T-helper 1 cell treated with Interleukin-12 subunit alpha and Interleukin-12 subunit beta and Interleukin-4 antibody, amounts not matched to agents 30 ng/mL and 1 ng/mL, for 36 hours (primary cell): ENCODE results near the gene TRIM29. TPM values are rescaled to one million over a fixed set of nuclear protein-coding genes. Genes with fewer than 3 reads are reported as not detected.

Experiments used
- intact Hi-C: fragments of 100-400 bp; cut with micrococcal nuclease; formaldehyde crosslinking; loops from one replicate; pipeline ENCODE4 v1.15.1; 2024
- total RNA-seq: library from RNA; stranded (reverse); gene quantifications from 2 replicates; pipeline ENCODE4 v1.2.3, GENCODE V29; 2022

Gene TRIM29
- total RNA-seq, 1 donor from 2014 or later = not detected

DNA sequence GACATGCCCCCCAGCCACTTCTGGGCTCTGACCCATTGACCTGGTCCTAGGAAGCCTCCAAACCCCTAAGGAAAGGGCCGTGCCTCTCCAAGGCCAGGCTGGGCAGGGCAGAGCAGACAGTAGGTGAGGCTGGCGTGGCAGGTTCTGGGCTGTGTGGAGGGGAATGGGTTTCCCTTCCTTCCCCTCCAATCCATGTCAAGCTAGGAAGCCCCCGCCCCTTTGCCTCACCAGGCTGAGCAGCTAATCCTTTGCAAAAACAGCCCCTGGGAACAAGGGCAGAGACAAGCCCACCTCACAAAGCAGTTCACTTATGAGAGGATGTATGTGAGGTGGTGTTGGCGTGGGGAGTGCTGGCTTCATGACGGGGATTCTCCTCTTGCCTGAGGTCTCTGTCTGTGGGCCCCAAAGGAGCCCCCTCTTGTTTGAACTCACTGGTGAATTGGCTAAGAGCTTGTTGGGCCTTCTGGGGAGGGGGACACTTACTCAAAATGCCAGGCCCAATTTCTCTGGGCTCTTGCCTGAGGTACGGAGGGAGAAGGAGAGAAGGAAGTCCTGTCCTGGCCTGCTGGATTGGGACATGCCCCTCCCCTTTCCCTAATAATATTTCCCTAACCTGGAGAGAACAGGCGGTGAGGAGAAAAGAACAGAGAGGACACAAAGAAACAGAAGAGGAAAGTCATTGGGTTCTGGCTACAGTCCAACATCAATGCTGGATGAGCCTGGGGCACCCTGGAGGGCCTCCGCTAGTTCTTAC lies 1.6 kb upstream of the TRIM29 start:
- intact Hi-C loops = no loop called here

DNA sequence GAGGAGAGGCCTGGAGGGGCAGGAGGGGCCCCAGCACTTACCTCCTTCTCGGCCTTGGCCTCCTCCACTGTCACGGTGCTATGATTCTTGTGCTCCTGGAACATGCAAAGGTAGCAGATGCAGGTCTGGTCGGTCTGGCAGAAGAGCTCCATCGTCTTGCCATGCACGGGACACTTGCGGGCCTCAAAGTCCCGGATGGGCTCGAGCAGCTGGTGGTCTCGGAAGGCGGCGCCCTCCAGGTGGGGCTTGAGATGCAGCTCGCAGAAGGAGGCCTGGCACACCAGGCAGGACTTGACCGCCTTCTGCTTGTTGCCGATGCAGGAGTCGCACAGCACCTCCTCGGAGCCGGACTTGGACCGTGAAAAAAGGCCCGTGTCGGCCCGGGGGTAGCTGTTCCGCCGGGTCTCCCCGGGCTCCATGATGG lies 714 bp downstream of the TRIM29 start:
- intact Hi-C loops = no loop called here

- intact Hi-C loops = no loop called here
These were observed 1.6 kb downstream of the TRIM29 start for GRCh38 chr11:120136356-120136755.

GRCh38 chr11:120135838-120136237 lies 2.1 kb downstream of the TRIM29 start:
- intact Hi-C loops = no loop called here

DNA sequence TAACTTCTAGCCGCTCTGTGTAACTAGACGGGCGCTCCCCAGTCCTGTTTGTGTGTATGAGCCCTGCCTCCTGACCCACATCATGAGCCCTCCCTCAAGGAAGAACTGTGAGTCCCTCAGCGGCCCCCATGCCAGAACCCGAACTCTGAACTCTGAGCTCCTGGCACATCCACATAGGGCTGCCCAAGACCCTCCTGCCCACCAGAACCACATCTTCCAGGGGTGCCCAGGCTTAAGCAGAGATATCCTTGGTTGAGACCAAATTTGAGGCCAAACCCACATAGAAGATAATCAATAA lies 3.0 kb downstream of the TRIM29 start:
- intact Hi-C loops = no loop called here

DNA sequence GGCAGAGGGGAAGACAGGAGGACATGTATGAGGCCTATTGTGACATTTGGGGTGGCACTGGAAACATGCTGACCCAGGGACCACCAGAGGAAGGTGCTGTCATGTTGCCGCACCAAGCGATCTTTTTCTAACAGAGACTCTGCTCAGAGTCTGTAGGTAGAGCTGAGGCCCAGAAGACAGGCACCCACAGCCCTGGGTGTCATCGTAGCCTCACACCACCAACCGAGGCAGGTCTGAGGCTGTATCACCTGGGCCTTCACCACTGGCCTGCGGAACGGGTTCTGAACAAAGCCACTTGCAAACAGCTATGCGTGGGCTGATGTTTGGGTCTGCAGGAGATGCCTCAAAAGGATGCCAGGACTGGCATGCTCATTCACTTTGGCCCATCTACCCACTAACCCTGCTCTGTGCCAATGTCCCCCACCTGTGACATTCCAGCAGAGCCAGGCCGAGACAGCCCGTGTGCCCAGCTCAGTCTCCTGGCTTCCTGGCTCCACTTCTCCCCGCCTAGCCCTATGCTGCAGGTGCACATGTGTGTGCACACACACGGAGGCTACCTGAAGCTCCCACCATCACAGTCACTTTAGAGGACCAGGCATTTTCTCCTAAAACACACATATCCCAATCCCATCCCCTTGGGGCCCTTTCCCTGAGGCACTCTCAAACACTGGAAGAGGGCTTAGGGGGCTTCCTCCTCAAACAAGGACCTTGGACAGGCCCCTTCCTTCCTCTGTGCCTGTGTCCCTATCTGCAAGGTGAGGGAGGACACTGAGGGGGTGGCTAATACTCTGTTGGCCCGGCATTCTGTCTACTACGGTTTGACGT lies 3.6 kb downstream of the TRIM29 start:
- intact Hi-C loops = no loop called here

GRCh38 chr11:120133216-120134105 lies 4.5 kb downstream of the TRIM29 start:
- intact Hi-C loops = no loop called here

DNA sequence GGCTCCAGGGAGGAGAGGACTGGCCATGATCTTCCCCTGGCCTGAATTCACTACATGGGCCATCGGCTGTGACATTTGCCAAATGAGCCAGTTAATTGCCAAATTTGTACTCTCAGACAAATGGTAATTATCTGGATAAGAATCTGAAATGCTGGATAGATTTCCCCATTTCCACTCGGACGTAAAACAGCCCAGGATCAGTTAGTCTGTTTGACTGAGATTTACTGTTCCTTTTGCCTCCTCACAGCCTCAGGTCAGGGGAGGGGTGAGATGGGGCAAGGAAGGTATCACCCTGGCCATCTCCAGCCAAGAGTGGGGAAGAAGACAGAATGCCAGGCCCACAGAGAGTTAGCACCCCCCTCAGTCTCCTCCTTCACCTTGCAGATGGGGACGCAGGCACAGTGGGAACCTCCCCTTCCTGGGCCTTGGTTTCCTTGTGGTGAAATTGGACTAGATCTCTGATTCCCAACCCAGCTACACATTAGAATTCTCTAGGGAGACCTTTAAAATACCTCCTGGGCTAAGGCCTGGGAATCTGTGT lies 5.2 kb downstream of the TRIM29 start:
- intact Hi-C loops = no loop called here

- intact Hi-C loops = no loop called here
These were observed 5.8 kb downstream of the TRIM29 start for GRCh38 chr11:120131941-120132644.

DNA sequence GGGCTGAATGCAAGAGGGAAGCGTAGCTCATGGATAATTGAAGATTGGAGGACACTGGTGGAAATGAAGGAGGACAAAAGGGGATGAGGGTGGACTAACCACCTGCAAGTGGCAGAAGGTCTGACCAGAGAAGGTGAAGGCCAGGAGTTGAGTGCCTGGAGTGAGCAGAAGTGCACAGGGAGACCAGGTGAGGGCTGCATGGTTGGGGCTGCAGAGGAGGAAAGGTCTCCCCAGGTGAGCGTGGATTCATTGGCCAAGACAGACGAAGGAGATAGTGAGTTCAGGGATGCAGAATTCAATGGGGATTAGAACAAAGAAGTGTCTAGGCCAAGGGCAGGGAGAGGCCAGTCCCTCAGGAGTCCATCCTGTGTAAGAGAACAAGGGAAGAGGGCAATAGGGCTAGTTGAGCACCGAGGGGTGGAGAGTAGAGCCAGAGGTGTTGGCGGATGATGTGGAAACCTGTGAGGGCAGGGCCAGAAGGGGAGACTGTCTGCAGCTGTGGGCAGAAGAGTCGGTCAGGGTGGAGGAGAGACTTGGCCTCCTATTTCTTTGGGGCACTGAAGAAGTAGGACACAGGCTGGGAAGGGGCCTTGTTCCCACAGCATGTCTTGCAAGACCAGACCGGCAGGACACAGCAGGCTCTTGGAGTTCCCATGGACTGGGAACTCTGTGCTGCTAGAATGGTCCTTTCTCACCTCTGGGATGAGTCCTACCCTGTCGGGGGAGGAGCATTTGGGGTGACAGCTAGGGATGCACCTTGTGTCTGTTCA lies 6.7 kb downstream of the TRIM29 start:
- intact Hi-C loops = no loop called here

DNA sequence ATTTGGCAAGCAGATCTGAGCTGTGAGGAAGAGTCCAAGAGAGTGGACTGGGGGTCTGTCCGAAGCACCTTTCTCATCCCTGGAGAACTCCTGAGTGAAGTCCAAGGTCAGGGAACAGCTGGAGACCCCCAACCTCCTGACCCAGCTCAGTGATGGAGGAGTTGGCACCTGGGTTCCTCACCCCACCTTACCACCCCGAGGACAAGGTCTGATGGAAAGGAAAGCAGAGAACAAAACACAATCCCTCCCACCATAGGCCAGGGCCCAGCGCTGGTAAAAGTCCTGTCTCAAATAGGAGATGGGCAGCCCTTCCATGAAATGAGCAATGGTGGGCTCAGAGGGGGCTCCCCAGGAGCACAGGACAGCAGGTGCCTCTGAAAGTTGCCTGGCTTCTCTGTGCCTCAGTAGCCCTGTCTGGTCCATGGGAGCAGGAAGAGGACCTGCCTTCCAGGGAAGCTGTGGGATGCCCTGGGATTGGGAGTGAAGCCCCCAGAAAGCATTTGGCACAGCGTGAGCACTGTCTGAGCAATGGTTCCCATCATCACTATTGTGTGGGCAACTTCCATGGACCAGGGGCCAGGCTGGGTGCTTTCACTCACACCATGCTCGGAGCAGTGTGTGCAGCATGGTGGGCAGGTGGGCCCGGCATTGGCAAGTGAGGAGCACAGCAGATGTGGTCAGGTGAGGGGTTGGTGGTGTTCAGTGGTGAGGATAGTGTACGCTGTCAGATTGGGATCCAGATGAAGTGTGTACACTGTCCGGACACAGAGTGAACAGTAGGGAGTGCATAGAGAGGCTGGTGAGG lies 7.5 kb downstream of the TRIM29 start:
- intact Hi-C loops = no loop called here

- intact Hi-C loops = no loop called here
These were observed 8.3 kb downstream of the TRIM29 start for GRCh38 chr11:120129570-120129969.

DNA sequence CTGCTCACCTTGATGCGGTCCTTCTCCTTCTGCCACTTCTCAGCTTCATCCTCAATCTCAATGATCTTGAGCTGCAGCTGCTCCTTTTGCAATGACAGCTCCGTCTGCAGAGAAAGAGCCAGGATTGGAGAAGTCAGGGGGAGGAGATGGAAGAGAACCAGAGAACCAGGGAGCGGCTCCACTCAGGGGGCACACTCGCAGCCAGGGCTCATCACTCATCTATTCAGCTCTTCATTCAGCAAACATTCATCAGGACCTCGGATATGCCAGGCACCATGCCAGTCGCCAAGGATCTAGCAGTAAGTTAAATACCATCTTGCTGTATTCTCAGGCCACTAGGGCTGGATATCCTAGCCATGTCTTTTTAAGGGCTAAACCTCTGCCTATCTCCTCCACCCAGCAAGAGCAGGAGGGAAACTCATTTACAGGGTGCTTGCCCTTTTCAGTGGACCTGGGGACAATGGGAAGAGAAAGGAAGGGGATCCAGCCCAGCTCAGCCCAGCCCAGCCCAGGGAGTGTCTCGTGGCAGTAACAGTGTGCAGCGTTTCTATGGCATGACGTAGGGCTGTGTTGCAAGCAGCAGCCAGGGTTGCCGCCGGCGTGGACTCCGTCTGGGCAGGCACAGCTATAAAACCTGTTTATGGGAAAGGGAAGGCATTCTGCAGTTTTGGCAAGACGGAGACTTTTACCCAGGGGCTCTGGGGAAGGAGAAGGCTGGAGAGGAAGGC lies 9.4 kb downstream of the TRIM29 start:
- intact Hi-C loops = no loop called here

- intact Hi-C loops = no loop called here
These were observed 10.7 kb downstream of the TRIM29 start for GRCh38 chr11:120127236-120127635.

GRCh38 chr11:120126620-120127019 lies 11.3 kb downstream of the TRIM29 start:
- intact Hi-C loops = no loop called here

- intact Hi-C loops = no loop called here
These were observed 12.4 kb downstream of the TRIM29 start for GRCh38 chr11:120125509-120125908.

DNA sequence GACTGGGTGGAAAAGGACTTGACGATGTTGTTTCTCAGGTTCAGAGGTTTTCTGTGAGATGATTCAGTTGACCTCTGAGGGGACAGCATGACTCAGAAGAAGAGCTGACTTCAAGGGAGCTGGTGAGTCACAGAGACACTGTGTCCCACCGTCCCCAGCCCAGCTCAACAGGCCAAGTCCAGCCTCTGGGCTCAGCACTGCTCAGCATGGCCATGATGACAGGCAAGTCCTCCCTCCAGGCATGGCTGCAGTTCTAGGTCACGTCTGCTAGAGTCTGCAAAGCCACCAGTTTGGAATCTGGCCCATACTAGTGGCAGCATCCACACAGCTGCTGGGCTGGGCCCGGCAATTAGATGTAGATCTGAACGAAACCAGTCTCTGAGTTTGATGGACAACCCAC lies 12.9 kb downstream of the TRIM29 start:
- intact Hi-C loops = no loop called here

DNA sequence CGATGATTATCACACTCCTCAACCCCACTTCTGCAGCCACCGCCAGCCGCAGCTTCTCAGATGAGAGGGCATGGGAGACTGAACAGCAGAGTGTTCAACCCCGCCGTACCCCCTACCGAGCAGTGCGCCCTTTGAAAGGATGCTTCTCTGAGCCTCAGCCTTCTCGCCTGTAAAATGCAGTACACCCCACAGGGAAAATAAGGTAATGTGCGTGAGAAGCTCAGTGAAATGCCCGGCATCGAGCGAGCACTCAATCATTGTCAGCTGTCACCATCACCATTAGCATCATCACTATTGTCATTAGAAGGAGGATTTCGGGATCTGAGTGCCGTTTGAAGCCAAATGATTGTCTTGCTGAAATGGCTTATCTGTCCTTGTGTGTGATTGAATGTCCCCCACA lies 13.6 kb downstream of the TRIM29 start:
- intact Hi-C loops = no loop called here

DNA sequence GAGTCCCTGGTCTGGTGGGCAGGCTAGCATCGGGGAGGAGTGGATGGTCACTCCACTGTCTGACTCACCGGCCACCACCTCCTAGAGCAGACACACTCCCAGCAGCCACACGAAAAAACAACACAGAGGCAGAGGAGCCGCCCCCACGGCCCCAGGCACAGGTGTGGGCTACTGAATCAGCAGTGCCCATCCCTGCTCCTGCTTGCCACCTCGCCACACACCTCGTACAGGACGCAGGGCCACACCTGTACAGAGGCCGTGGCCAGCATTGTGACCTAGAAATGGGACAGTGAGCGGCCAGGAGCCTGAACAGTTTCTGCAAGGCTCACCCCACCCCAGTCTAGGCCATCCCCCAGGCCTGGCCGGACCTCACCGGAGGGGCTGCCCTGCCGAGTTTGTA lies 14.0 kb downstream of the TRIM29 start:
- intact Hi-C loops = no loop called here
